Stimulated activated CD4-positive, alpha-beta T cell treated with anti-CD3 and anti-CD28 coated beads, Interleukin-2, amount 100 ng/mL, for 48 hours (primary cell): ENCODE results near the gene TMEM91.
"Not testable (repeated sequence)": the region's sequence is repeated elsewhere in the genome, so short reads cannot be mapped to it uniquely, and the experiment has no call there.

Experiments used
- DNase-seq, 2 donors: peaks; one replicate each; pipeline ENCODE4 v3.0.0-alpha.2; 2020

The TMEM91 gene

DNA sequence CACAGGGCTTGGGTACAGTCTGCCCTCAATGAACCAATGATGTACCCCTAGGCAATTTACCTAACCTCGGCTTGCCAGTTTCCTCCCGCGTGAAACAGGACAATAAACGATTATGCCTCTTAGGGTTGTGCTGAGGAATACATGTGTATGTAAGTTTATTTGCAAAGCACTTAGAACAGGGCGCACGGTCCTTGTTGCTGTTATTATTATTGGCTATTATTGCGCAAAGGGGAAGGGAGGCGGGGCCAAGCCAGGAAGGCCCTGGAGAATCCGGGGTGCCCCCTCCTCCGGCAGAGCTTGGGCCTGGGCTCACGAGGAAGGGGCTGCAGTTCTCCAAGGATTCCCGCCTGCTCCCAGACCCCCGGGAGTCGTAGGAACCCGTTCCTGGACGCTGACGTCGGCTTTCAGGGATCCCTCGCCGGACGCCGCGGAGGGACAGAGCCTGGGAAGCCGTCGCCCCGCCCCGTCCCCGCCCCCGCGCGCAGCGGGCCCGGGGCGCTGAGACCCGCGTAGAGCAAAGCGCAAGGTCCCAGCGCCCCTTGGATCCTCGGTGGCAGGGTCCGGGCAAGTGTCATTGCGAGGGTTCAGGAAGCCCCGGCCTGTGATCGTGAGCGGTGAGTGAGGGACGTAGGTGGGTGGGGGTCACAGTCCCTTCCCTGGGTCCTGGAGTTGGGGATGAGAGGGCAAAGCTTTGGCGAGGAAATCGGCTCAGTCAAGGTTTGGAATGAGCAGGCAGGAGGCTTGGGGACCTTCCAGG, at the start of gene TMEM91:
Gene TMEM91, plus strand, starts transcription at position 293 of the 757 bp plus-strand sequence. CDS start 1,777 bp downstream, outside the sequence.
- no peak for DNase-seq

- DNase-seq: no peak
Measured at GRCh38 chr19:41327076-41327575, 49.2 kb upstream of the TMEM91 start.

DNA sequence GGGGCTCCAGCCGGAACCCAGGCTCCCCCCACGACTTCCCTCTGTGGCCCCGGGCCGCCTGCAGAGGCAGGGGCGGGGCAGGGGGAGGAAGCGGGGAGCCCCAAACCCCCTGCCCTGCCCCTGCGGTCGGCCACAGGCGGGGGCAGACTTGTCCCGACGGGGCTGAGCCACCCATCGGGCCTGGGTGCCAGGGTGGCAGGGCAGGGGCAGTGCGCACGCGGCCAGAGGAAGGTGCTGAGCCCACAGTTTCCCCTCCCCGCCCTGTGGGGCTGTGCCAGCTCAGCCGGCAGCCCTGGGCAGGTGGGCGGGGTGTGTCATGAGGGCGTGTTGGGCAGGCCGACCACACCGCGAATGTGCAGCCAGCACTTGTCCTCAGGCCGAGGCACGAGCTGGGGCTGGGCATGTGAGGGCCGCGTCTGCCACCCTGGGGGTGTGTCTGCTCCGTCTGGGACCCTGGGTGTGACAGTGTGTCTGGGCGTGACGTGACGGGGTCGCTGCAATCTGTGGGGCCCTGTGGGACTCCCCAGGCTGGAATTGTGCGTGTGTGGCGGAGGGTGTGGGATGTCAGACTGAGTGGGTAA, 48.7 kb upstream of the TMEM91 start:
- DNase-seq: peak; percentile 64 to 75

DNA sequence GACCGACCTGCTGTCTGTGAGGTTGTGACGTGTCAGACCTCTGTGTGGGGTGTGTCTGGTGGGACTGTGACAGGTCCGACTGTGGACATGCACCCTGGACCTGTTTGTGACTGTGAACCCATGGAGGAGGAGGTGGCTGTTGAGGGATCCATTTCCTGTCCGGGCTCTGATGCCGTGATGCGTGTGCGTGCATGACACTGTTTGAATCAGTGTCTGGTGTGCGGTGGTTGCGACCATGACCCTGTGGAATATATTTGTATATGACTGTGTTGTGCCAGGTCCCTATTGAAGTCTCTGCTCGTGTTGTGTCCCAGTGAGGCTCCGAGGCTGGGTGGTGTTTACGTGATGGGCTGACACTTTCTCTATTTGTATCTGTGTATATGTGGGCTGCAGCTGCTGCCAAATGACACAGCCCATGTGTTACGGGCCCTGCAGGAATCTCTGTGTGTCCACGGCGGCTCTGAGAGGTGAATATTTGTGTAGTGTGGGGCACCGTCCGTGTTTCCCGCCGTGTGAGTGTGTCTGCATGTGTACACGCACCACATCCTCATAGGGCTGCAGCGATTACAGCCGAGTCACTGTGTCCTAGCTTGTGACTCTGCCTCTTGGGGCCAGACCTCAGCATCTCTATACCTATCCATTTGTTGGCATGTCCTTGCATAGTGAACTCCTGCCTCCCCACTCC, 48.0 kb upstream of the TMEM91 start:
- peak in 1 of 2 donors; percentile 41 for DNase-seq

DNA sequence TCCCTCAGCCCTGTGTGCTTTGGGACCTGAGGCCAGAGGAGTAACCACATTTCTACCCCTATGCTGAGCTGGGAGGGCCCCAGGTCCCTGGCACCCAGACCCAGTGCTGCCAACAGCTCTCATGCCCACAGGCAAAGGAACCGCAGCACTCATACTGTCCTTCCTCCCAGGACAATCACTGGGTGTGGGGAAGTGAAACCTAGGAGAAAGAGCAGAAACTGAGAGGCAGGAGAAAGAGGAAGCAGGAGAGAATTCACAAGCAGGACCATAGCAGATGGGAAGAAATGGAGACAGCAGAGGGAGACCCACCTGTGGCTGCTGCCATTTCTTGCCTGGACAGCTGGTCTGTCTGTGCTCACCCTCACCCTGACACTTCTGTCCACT, 47.5 kb upstream of the TMEM91 start:
- DNase-seq: no peak

GRCh38 chr19:41330481-41330880, 45.9 kb upstream of the TMEM91 start:
- no peak for DNase-seq

GRCh38 chr19:41330946-41331678, 45.2 kb upstream of the TMEM91 start:
- DNase-seq: no peak

DNA sequence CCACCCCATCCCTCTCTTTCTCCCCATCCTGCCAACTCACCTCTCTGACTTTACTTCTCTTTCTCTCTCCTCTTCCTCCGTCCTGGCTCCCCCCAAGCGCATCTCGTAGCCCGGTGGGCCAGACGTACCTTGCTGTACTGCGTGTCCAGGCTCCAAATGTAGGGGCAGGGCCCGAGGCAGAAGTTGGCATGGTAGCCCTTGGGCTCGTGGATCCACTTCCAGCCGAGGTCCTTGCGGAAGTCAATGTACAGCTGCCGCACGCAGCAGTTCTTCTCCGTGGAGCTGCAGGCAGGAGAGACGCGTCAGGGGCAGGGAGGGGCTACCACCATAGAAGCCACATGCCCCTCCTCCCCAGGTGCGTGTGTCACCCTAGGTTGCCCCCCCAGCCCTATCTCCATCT, 44.3 kb upstream of the TMEM91 start:
- no peak for DNase-seq

GRCh38 chr19:41332468-41332867, 43.9 kb upstream of the TMEM91 start:
- no peak for DNase-seq

- DNase-seq: no peak
Measured at GRCh38 chr19:41334793-41335192, 41.5 kb upstream of the TMEM91 start.

GRCh38 chr19:41335467-41335866, 40.9 kb upstream of the TMEM91 start:
- no peak for DNase-seq

DNA sequence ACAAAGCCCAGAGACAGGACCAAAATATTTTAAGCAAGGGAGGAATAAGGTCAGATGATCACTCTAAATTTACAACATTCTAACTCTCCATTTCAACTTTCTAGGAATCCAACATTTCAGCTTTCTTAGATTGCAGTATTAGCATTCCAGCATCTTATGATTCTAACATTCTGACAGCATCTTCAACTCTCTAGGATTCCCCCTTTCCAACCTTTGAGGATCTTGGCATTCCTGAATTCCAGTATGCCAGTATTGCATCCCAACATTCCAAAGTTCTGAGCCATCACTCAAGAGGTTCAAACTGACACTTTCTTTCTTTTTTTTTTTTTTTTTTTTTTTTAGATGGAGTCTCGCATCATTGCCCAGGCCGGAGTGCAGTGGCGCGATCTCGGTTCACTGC, 36.4 kb upstream of the TMEM91 start:
- DNase-seq: no peak

DNA sequence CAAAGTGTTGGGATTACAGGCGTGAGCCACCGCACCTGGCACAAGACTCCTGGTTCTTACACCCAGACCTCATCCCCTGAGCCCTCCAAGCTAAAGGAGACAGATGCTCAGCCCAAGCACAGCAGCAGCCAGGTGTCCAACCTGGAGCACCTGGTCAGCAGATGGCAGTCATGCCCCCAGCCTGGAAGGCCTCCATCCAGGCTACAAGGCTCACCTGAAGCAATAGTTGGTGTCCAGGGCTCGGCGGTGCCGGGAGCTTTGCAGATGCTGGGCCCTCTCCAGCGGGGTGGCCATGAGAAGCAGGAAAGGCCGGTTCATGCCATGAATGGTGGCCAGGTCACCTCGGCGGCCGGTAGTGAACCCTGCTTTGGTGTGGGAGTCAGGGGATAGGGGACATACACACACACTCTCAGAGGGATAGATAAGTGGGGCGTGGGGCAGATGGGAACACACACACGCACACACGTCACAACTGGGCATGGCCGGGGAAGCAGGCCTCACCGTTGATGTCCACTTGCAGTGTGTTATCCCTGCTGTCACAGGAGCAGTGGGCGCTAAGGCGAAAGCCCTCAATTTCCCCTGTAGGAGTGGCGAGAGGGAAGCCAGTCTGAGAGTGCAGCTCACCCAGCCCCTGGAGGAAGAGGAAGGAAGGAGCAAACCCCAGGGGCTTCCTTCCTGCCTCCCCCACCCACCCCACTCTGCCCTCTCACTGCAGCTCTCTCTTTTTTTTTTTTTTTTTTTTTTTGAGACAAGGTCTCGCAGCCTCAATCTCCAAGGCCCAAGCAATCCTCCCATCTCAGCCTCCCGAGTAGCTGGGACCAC, 34.5 kb upstream of the TMEM91 start:
- DNase-seq: no peak

GRCh38 chr19:41344162-41344561, 32.2 kb upstream of the TMEM91 start:
- no peak for DNase-seq

GRCh38 chr19:41346916-41347315, 29.4 kb upstream of the TMEM91 start:
- DNase-seq: not testable (repeated sequence)

DNA sequence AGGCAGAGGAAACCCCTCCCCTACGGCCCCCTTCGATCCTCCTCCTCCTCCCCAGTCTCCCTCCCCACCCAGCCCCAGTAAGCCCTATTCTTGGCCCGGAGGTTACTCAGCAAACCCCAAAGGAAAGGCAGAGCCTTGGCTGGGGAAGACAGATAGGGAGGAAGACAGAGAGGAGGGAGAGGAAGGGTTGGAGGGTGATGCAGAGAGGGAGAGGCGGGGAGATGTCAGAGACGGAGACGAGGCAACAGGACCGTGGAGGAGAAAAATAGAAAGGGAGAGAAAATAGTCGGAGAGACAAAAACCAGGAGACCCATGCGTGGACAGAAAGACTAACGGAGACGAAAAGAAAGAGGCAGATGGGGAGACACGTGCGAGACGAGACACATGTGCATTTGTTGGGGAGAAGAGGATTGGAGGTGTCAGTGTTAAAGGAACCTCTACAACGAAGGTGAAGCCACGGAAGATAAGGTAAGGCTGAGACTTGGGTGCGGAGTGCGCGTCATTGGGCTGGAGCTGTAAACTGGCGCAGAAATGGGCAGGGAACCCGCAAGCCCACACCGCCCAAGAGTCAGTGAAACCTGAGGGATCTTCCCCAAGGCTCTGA, 25.5 kb upstream of the TMEM91 start:
- no peak for DNase-seq

GRCh38 chr19:41351339-41352245, 24.7 kb upstream of the TMEM91 start:
- DNase-seq: peak; percentile 64 to 72

DNA sequence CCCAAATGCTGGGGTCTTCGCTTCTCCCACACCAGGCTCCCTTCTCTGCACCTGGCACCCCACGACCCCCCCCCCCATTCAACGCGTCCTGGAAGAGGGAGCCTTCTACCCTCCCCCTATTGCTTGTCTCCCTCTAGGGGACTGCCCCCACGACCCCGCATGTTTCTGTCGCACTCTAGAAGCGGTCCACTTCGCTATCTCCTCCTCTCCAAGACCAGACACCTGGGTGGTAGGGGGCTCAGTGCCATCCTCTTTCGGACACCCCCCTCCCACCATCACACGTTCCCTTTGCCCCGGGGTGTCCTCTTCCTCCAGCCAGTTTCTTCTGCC, 24.1 kb upstream of the TMEM91 start:
- no peak for DNase-seq

GRCh38 chr19:41352609-41353465, 23.5 kb upstream of the TMEM91 start:
- DNase-seq: peak; percentile 67 to 69
